MCF 10A (cell line): ENCODE results near the gene GLT6D1. TPM values are rescaled to one million over a fixed set of nuclear protein-coding genes. Genes with fewer than 3 reads are reported as not detected.
"Not testable (repeated sequence)": the region's sequence is repeated elsewhere in the genome, so short reads cannot be mapped to it uniquely, and the experiment has no call there.

Source experiments
- BruUV-seq: library from RNA; stranded (reverse); fragments of 400-500 nt; replicated peaks from 2 replicates; lab custom pipeline; 2021; lab: Mats Ljungman, UMichigan
- CTCF ChIA-PET: fragments of 300-600 bp; sonication (Branson Sonifier 250); formaldehyde crosslinking; extraction: SDS; loops from one replicate; lab custom pipeline; 2021; ENCODE audit warnings: antibody characterized with exemption, inconsistent platforms; lab: Yijun Ruan, JAX
- POLR2A ChIA-PET: fragments of 300-600, 350-650 bp; sonication (Branson Sonifier 250); formaldehyde crosslinking; extraction: SDS; loops from one replicate; lab custom pipeline; 2020; ENCODE audit warnings: antibody characterized with exemption, inconsistent platforms; lab: Yijun Ruan, JAX
- DNase-seq: peaks from one replicate; pipeline ENCODE4 v3.0.0-alpha.2; 2018; ENCODE audit not compliant: unreplicated experiment
- H3K27ac Mint-ChIP-seq: one replicate; pipeline ENCODE4 v1.8.0; 2022; ENCODE audit warnings: mild to moderate bottlenecking, low read depth, mixed read lengths; ENCODE audit not compliant: unreplicated experiment
- H3K27me3 Mint-ChIP-seq: one replicate; pipeline ENCODE4 v1.8.0; 2022; ENCODE audit warnings: mixed read lengths; ENCODE audit not compliant: insufficient read depth, unreplicated experiment
- H3K36me3 Mint-ChIP-seq: one replicate; pipeline ENCODE4 v1.8.0; 2022; ENCODE audit warnings: mild to moderate bottlenecking, moderate library complexity, mixed read lengths; ENCODE audit not compliant: insufficient read depth, unreplicated experiment
- H3K4me1 Mint-ChIP-seq: one replicate; pipeline ENCODE4 v1.8.0; 2022; ENCODE audit warnings: mixed read lengths; ENCODE audit not compliant: insufficient read depth, unreplicated experiment
- H3K4me3 Mint-ChIP-seq: one replicate; pipeline ENCODE4 v1.8.0; 2022; ENCODE audit warnings: mild to moderate bottlenecking, moderate library complexity, mixed read lengths; ENCODE audit not compliant: unreplicated experiment
- H3K9me3 Mint-ChIP-seq: one replicate; pipeline ENCODE4 v1.8.0; 2022; ENCODE audit warnings: mixed read lengths; ENCODE audit not compliant: unreplicated experiment
- intact Hi-C: fragments of 100-400 bp; cut with micrococcal nuclease; formaldehyde crosslinking; loops from 2 replicates; pipeline ENCODE4 v1.14.1; 2022
- total RNA-seq: library from RNA; stranded (reverse); gene quantifications from 2 replicates; pipeline ENCODE4 v1.2.3, GENCODE V29; 2022
- TF ChIP-seq, protein P1 (sequence below): fragments of 200-600 bp; IDR thresholded peaks from one replicate; pipeline ENCODE4 v1.8.0; 2022; ENCODE audit warnings: antibody characterized with exemption, mild to moderate bottlenecking; ENCODE audit not compliant: unreplicated experiment

GLT6D1 gene
- total RNA-seq, 1 experiment from 2014 or later: not detected

DNA sequence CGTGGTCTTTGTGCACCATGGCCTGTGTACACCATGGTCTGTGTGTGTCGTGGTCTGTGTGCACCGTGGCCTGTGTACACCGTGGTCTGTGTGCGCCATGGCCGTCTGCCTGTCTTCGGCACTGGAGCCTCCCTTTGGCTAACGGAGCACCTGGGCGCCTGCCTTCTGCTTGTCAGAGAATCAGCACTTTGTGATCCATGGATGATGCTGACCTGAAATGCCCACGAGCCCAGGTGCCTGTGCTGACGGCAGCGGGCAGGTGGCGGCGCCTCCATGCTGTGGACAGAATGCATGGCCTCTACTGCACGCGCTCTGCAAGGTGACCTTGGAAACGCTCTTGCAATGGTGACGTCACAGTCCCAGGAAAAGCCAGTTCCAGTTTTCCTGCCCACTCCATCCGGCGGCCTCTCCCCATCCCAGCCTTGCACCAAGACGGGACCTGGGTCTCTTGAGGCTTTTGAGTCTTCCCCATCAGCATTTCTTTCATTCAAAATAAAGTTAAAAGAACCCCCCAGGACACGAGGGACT lies 38.4 kb upstream of the GLT6D1 start:
- CTCF ChIA-PET: no interaction called here
- intact Hi-C loops: no loop called here
- H3K27ac Mint-ChIP-seq: no peak overlapping the region
- TF ChIP-seq, protein P1, sequence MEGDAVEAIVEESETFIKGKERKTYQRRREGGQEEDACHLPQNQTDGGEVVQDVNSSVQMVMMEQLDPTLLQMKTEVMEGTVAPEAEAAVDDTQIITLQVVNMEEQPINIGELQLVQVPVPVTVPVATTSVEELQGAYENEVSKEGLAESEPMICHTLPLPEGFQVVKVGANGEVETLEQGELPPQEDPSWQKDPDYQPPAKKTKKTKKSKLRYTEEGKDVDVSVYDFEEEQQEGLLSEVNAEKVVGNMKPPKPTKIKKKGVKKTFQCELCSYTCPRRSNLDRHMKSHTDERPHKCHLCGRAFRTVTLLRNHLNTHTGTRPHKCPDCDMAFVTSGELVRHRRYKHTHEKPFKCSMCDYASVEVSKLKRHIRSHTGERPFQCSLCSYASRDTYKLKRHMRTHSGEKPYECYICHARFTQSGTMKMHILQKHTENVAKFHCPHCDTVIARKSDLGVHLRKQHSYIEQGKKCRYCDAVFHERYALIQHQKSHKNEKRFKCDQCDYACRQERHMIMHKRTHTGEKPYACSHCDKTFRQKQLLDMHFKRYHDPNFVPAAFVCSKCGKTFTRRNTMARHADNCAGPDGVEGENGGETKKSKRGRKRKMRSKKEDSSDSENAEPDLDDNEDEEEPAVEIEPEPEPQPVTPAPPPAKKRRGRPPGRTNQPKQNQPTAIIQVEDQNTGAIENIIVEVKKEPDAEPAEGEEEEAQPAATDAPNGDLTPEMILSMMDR: no peak
- peaks cover 19% of the 10 kb centered on the region for H3K27me3 Mint-ChIP-seq
- H3K9me3 Mint-ChIP-seq: no peaks in the 10 kb centered on the region
- H3K36me3 Mint-ChIP-seq: no peaks in the 10 kb centered on the region
- DNase-seq: no peak
- H3K4me3 Mint-ChIP-seq: no peak overlapping the region
- POLR2A ChIA-PET: no interaction called here
- no TSS peak for BruUV-seq
- peaks cover 4% of the 10 kb centered on the region for H3K4me1 Mint-ChIP-seq

DNA sequence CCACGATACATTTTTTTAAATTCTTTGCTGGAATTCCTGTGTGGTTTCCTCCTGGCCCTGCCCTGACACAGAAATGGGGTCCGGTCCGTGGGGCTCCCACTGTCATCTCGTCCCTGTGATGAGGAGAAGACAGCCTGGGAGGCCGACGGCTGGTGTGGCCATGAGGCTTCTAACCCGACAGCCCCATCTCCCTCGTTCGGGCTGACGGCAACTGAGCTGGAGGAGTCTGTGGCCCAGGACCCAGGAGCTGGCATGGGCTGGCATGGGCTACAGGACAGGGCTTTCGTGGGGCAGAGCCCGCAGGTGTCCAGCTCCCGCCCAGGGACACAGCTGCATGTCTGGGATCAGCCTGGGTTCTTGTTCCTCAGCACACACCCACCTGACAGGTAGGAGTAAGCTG lies 37.6 kb upstream of the GLT6D1 start:
- no peaks in the 10 kb centered on the region for H3K36me3 Mint-ChIP-seq
- ChIA-PET CTCF (interaction anchor here (0.6 kb wide), 1 partner anchor 9 kb away, joined by 3 read pairs; no protein-coding TSS in a partner anchor), POLR2A (no interaction called here)
- DNase-seq: no peak
- TF ChIP-seq, protein P1: no peak
- H3K4me1 Mint-ChIP-seq: peaks cover 4% of the 10 kb centered on the region
- peaks cover 19% of the 10 kb centered on the region for H3K27me3 Mint-ChIP-seq
- no TSS peak for BruUV-seq
- H3K9me3 Mint-ChIP-seq: no peaks in the 10 kb centered on the region
- H3K27ac Mint-ChIP-seq: no peak overlapping the region
- intact Hi-C loops: no loop called here
- no peak overlapping the region for H3K4me3 Mint-ChIP-seq

DNA sequence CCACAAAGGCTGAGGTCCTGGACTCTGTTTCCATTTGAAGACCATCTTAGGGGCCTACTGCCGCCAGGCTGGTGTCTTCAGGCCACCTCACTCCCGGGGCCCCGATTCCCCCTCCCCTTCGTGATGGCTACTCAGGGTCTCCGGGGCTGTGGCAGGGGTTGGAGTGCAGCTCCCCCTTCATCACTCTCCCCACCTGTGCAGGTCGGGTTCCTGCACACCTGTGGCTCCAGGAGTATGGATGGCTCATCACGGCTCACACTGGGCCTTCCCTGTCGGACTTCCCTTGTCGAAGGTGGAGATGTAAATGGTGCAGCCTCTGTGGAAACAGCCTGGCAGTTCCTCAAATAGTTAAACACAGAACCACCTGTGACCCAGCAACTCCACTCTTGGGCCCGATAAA lies 35.6 kb upstream of the GLT6D1 start:
- ChIA-PET POLR2A (no interaction called here), CTCF (no interaction called here)
- TF ChIP-seq, protein P1: no peak
- H3K4me1 Mint-ChIP-seq: peaks cover 2% of the 10 kb centered on the region
- no peak for DNase-seq
- no peak overlapping the region for H3K27ac Mint-ChIP-seq
- no TSS peak for BruUV-seq
- no peaks in the 10 kb centered on the region for H3K9me3 Mint-ChIP-seq
- H3K27me3 Mint-ChIP-seq: peaks cover 19% of the 10 kb centered on the region
- intact Hi-C loops: no loop called here
- no peaks in the 10 kb centered on the region for H3K36me3 Mint-ChIP-seq
- H3K4me3 Mint-ChIP-seq: no peak overlapping the region

DNA sequence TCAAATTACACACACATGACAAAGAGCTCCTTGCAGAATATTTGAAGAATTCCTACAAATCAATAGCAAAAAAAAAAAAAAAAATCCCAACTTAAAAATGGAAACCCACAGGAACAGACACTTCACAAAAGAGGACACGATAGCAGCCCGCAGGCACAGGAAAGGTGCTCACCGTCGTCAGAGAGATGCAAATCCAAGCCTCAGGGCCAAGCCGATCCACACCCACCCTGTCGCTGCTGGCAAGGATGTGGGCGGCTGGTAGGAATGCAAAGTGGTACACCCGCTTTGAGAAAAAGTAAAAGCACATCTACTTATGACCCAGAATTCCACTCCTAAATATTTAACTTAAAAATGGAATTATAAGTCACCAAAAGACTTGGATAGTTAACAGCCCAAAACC lies 34.6 kb upstream of the GLT6D1 start:
- H3K9me3 Mint-ChIP-seq: no peaks in the 10 kb centered on the region
- TF ChIP-seq, protein P1: no peak
- no TSS peak for BruUV-seq
- H3K4me1 Mint-ChIP-seq: no peaks in the 10 kb centered on the region
- H3K4me3 Mint-ChIP-seq: no peak overlapping the region
- DNase-seq: no peak
- peaks cover 19% of the 10 kb centered on the region for H3K27me3 Mint-ChIP-seq
- ChIA-PET POLR2A (no interaction called here), CTCF (no interaction called here)
- no peaks in the 10 kb centered on the region for H3K36me3 Mint-ChIP-seq
- H3K27ac Mint-ChIP-seq: no peak overlapping the region
- intact Hi-C loops: no loop called here

DNA sequence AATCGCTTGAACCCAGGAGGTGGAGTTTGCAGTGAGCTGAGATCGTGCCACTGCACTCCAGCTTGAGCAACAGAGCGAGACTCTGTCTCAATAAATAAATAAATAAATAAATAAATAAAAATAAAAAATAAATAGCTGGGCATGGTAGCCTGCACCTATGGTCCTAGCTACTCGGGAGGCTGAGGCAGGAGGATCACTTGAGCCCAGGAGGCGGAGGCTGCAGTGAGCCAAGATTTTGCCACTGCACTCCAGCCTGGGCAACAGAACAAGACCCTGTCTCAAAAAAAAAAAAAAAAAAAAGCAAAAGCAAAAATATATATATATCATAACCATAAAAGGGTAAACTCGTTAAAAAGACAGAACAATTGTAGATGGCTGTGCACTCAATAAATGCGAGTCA lies 33.4 kb upstream of the GLT6D1 start:
- H3K9me3 Mint-ChIP-seq, H3K4me3 Mint-ChIP-seq, DNase-seq, H3K27ac Mint-ChIP-seq, H3K36me3 Mint-ChIP-seq, intact Hi-C loops, H3K4me1 Mint-ChIP-seq, POLR2A ChIA-PET, BruUV-seq: not testable (repeated sequence)
- peaks cover 19% of the 10 kb centered on the region for H3K27me3 Mint-ChIP-seq
- CTCF ChIA-PET: interaction anchor here (0.8 kb wide), 1 partner anchor 68 kb away, joined by 3 read pairs; no protein-coding TSS in a partner anchor
